SK-N-SH treated with all-trans-retinoic acid at 6 μM for 48 hours (cell line): Measurements from ENCODE around the gene MARK3.

Experiments used
- ATAC-seq: fragments of 200-7000 bp; cut with Tn5 transposase; 3 replicates; pipeline ENCODE4 v1.9.1; 2020; ENCODE audit warnings: mild to moderate bottlenecking, moderate library complexity
- ARNTL ChIP-seq: fragments of 450-650 bp; formaldehyde crosslinking; IDR thresholded peaks from 2 replicates; pipeline ENCODE4 v1.5.0; 2020; ENCODE audit warnings: low read depth, mild to moderate bottlenecking, moderate library complexity, borderline replicate concordance
- BACH2 ChIP-seq: fragments of 250-450 bp; sonication (Bioruptor Pico); IDR thresholded peaks from 2 replicates; pipeline ENCODE4 v1.9.0; 2021; ENCODE audit warnings: mild to moderate bottlenecking, borderline replicate concordance
- ESRRG ChIP-seq: fragments of 250-450 bp; sonication (Bioruptor Pico); IDR thresholded peaks from 2 replicates; pipeline ENCODE4 v1.6.1; 2021; ENCODE audit warnings: mild to moderate bottlenecking
- GLIS3 ChIP-seq: fragments of 250-450 bp; sonication (Bioruptor Pico); IDR thresholded peaks from 2 replicates; pipeline ENCODE4 v1.5.0; 2020; ENCODE audit warnings: mild to moderate bottlenecking, moderate library complexity
- ISL1 ChIP-seq: fragments of 250-450 bp; sonication (Bioruptor Pico); IDR thresholded peaks from 2 replicates; pipeline ENCODE4 v2.1.2; 2022; ENCODE audit warnings: mild to moderate bottlenecking, moderate library complexity
- OSR1 ChIP-seq: fragments of 250-450 bp; sonication (Bioruptor Pico); IDR thresholded peaks from 2 replicates; pipeline ENCODE4 v1.8.0; 2022; ENCODE audit warnings: moderate library complexity, mild to moderate bottlenecking, inconsistent platforms
- PPARA ChIP-seq: fragments of 250-450 bp; sonication (Bioruptor Pico); IDR thresholded peaks from 2 replicates; pipeline ENCODE4 v1.5.0; 2020; ENCODE audit warnings: mild to moderate bottlenecking, borderline replicate concordance
- RARB ChIP-seq: fragments of 250-450 bp; sonication (Bioruptor Pico); IDR thresholded peaks from 2 replicates; pipeline ENCODE4 v1.8.0; 2021; ENCODE audit warnings: mild to moderate bottlenecking, moderate library complexity
- SNAI2 ChIP-seq: fragments of 250-450 bp; sonication (Bioruptor Pico); IDR thresholded peaks from 2 replicates; pipeline ENCODE4 v1.5.0; 2020; ENCODE audit warnings: mild to moderate bottlenecking, moderate library complexity
- TOX ChIP-seq: fragments of 250-450 bp; sonication (Bioruptor Pico); IDR thresholded peaks from 2 replicates; pipeline ENCODE4 v1.8.0; 2021; ENCODE audit warnings: mild to moderate bottlenecking, moderate library complexity, borderline replicate concordance
- ZC3H10 ChIP-seq: fragments of 250-450 bp; sonication (Bioruptor Pico); IDR thresholded peaks from 2 replicates; pipeline ENCODE4 v1.5.1; 2021; ENCODE audit warnings: mild to moderate bottlenecking, moderate library complexity
- ZFP30 ChIP-seq: fragments of 450-650 bp; formaldehyde crosslinking; IDR thresholded peaks from 2 replicates; pipeline ENCODE4 v1.5.0; 2022; ENCODE audit warnings: mild to moderate bottlenecking, moderate library complexity
- ZNF565 ChIP-seq: fragments of 450-650 bp; formaldehyde crosslinking; conservative IDR thresholded peaks from 2 replicates; pipeline ENCODE4 v1.5.0; 2020; ENCODE audit warnings: low read depth, mild to moderate bottlenecking, moderate library complexity
- ZNF70 ChIP-seq: fragments of 450-650 bp; formaldehyde crosslinking; IDR thresholded peaks from 2 replicates; pipeline ENCODE4 v1.5.0; 2020; ENCODE audit warnings: mild to moderate bottlenecking, moderate library complexity
- ZNF8 ChIP-seq: fragments of 450-650 bp; formaldehyde crosslinking; IDR thresholded peaks from 2 replicates; pipeline ENCODE4 v1.5.0; 2020; ENCODE audit warnings: mild to moderate bottlenecking, moderate library complexity
- TF ChIP-seq, protein P1 (sequence below): fragments of 250-450 bp; sonication (Bioruptor Pico); IDR thresholded peaks from 2 replicates; pipeline ENCODE4 v1.5.0; 2020; ENCODE audit warnings: mild to moderate bottlenecking, moderate library complexity
- TF ChIP-seq, protein P2 (sequence below): fragments of 250-450 bp; sonication (Bioruptor Pico); IDR thresholded peaks from 2 replicates; pipeline ENCODE4 v1.5.1; 2021; ENCODE audit warnings: mild to moderate bottlenecking, moderate library complexity
- TF ChIP-seq, protein P3 (sequence below): fragments of 250-450 bp; sonication (Bioruptor Pico); IDR thresholded peaks from 2 replicates; pipeline ENCODE4 v1.8.0; 2020; ENCODE audit warnings: mild to moderate bottlenecking, moderate library complexity, borderline replicate concordance
- TF ChIP-seq, protein P4 (sequence below): fragments of 250-450 bp; sonication (Bioruptor Pico); IDR thresholded peaks from 2 replicates; pipeline ENCODE4 v1.8.0; 2021; ENCODE audit warnings: low read depth, mild to moderate bottlenecking, moderate library complexity, borderline replicate concordance
- TF ChIP-seq, protein P5 (sequence below): fragments of 250-450 bp; sonication (Bioruptor Pico); IDR thresholded peaks from 2 replicates; pipeline ENCODE4 v1.5.1; 2020; ENCODE audit warnings: low read depth, mild to moderate bottlenecking, moderate library complexity

The MARK3 gene

DNA sequence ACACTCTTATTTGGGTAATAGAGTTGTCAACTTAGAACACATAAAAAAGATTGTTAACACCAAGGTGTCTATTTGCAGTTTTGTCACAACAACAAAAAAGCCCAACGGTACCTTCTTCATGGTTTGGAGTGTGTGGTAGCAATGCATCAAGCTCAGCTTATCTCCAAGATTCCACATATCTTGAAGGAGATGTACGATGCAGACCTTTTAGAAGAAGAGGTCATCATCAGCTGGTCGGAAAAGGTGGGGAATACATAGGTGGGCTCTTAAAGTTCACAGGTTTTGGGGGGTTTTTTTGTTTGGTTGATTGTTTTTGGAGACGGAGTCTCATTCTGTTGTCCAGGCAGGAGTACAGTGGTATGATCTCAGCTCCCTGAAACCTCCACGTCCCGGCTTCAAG is 45.7 kb upstream of the MARK3 start:
- TF ChIP-seq, protein P1, sequence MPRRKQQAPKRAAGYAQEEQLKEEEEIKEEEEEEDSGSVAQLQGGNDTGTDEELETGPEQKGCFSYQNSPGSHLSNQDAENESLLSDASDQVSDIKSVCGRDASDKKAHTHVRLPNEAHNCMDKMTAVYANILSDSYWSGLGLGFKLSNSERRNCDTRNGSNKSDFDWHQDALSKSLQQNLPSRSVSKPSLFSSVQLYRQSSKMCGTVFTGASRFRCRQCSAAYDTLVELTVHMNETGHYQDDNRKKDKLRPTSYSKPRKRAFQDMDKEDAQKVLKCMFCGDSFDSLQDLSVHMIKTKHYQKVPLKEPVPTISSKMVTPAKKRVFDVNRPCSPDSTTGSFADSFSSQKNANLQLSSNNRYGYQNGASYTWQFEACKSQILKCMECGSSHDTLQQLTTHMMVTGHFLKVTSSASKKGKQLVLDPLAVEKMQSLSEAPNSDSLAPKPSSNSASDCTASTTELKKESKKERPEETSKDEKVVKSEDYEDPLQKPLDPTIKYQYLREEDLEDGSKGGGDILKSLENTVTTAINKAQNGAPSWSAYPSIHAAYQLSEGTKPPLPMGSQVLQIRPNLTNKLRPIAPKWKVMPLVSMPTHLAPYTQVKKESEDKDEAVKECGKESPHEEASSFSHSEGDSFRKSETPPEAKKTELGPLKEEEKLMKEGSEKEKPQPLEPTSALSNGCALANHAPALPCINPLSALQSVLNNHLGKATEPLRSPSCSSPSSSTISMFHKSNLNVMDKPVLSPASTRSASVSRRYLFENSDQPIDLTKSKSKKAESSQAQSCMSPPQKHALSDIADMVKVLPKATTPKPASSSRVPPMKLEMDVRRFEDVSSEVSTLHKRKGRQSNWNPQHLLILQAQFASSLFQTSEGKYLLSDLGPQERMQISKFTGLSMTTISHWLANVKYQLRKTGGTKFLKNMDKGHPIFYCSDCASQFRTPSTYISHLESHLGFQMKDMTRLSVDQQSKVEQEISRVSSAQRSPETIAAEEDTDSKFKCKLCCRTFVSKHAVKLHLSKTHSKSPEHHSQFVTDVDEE, result no peak
- TF ChIP-seq, protein P2, sequence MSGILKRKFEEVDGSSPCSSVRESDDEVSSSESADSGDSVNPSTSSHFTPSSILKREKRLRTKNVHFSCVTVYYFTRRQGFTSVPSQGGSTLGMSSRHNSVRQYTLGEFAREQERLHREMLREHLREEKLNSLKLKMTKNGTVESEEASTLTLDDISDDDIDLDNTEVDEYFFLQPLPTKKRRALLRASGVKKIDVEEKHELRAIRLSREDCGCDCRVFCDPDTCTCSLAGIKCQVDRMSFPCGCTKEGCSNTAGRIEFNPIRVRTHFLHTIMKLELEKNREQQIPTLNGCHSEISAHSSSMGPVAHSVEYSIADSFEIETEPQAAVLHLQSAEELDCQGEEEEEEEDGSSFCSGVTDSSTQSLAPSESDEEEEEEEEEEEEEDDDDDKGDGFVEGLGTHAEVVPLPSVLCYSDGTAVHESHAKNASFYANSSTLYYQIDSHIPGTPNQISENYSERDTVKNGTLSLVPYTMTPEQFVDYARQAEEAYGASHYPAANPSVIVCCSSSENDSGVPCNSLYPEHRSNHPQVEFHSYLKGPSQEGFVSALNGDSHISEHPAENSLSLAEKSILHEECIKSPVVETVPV (CRISPR knock-in tag), result no peak
- TF ChIP-seq OSR1 (CRISPR knock-in tag) (no peak), ZFP30 (no peak), ZNF8 (CRISPR knock-in tag) (no peak), ISL1 (no peak), PPARA (CRISPR knock-in tag) (no peak), TOX (CRISPR knock-in tag) (no peak), SNAI2 (no peak), ZNF565 (CRISPR knock-in tag) (no peak), RARB (CRISPR knock-in tag) (no peak), BACH2 (CRISPR knock-in tag) (no peak), ZC3H10 (CRISPR knock-in tag) (no peak), GLIS3 (CRISPR knock-in tag) (no peak), ESRRG (CRISPR knock-in tag) (no peak), ARNTL (CRISPR knock-in tag) (no peak)
- TF ChIP-seq, protein P3, sequence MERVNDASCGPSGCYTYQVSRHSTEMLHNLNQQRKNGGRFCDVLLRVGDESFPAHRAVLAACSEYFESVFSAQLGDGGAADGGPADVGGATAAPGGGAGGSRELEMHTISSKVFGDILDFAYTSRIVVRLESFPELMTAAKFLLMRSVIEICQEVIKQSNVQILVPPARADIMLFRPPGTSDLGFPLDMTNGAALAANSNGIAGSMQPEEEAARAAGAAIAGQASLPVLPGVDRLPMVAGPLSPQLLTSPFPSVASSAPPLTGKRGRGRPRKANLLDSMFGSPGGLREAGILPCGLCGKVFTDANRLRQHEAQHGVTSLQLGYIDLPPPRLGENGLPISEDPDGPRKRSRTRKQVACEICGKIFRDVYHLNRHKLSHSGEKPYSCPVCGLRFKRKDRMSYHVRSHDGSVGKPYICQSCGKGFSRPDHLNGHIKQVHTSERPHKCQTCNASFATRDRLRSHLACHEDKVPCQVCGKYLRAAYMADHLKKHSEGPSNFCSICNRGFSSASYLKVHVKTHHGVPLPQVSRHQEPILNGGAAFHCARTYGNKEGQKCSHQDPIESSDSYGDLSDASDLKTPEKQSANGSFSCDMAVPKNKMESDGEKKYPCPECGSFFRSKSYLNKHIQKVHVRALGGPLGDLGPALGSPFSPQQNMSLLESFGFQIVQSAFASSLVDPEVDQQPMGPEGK (CRISPR knock-in tag), result no peak
- TF ChIP-seq, protein P4, sequence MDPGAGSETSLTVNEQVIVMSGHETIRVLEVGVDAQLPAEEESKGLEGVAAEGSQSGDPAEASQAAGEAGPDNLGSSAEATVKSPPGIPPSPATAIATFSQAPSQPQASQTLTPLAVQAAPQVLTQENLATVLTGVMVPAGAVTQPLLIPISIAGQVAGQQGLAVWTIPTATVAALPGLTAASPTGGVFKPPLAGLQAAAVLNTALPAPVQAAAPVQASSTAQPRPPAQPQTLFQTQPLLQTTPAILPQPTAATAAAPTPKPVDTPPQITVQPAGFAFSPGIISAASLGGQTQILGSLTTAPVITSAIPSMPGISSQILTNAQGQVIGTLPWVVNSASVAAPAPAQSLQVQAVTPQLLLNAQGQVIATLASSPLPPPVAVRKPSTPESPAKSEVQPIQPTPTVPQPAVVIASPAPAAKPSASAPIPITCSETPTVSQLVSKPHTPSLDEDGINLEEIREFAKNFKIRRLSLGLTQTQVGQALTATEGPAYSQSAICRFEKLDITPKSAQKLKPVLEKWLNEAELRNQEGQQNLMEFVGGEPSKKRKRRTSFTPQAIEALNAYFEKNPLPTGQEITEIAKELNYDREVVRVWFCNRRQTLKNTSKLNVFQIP (CRISPR knock-in tag), result no peak
- TF ChIP-seq, protein P5, sequence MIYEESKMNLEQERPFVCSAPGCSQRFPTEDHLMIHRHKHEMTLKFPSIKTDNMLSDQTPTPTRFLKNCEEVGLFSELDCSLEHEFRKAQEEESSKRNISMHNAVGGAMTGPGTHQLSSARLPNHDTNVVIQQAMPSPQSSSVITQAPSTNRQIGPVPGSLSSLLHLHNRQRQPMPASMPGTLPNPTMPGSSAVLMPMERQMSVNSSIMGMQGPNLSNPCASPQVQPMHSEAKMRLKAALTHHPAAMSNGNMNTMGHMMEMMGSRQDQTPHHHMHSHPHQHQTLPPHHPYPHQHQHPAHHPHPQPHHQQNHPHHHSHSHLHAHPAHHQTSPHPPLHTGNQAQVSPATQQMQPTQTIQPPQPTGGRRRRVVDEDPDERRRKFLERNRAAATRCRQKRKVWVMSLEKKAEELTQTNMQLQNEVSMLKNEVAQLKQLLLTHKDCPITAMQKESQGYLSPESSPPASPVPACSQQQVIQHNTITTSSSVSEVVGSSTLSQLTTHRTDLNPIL (CRISPR knock-in tag), result no peak
- TF ChIP-seq, all 23 proteins: peak for 0
- no peak for ATAC-seq

DNA sequence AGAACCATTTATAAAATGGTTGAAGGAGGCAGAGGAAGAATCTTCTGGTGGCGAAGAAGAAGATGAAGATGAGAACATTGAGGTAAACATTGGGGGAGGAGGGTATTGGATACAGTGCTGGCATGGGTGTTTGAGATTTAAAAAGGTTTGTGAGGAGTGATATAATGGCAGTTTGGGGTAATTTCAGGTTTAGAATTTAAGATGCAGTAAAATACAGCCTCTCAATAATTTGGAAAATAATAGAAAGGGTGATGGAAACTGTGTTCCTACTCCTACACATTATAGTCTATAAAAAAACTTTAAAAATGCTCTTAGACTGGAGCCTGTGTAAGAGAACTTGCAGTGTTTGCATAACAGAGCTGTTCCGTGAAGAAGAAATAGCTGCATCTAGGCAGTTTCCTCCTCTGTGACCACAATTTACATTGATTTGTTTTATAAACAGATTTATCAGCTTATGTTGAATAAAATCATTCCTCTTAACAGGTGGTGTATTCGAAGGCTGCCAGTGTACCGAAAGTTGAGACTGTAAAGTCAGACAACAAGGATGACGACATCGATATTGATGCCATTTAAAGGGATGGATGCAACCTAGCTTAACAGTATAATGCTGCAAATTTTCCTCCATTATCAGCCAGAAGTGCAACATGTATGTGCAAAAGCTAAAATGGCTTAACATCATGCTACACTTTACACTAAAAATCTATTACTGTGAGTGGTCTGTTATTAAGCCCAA is 44.6 kb upstream of the MARK3 start:
- no peak for TF ChIP-seq ISL1
- no peak for TF ChIP-seq OSR1 (CRISPR knock-in tag)
- no peak for TF ChIP-seq ZNF8 (CRISPR knock-in tag)
- no peak for TF ChIP-seq BACH2 (CRISPR knock-in tag)
- TF ChIP-seq, protein P4 (CRISPR knock-in tag), result no peak
- TF ChIP-seq ESRRG (CRISPR knock-in tag), result no peak
- TF ChIP-seq, protein P1, result no peak
- TF ChIP-seq ZNF70, result no peak
- TF ChIP-seq, all 23 proteins: peak for 0
- ATAC-seq, result no peak
